ENCODE measurements around the gene FBLN5. TPM values are rescaled to one million over a fixed set of nuclear protein-coding genes. Genes with fewer than 3 reads are reported as not detected.
"Not testable (repeated sequence)": the region's sequence is repeated elsewhere in the genome, so short reads cannot be mapped to it uniquely, and the experiment has no call there.

Gene FBLN5
- polyA plus RNA-seq, 1 of the 3 experiments (the other 2 are of a cell fraction) = 39.8 TPM

GRCh38 chr14:91845652-91846051 is 101.8 kb downstream of the FBLN5 start:
- ChIA-PET POLR2A (no interaction called here), CTCF (no interaction called here)
- Histone ChIP-seq H3K79me2 (ENCODE audit: insufficient read depth) (no peaks in the 10 kb centered on the region), H3K27me3 (ENCODE audit: insufficient read depth) (peaks cover 26% of the 10 kb centered on the region; the same call in 1 of the 2 replicates), H4K20me1 (ENCODE audit: insufficient read depth) (no peaks in the 10 kb centered on the region), H3K9me2 (no peaks in the 10 kb centered on the region), H3K4me2 (no peak overlapping the region), H3K36me3 (replicated peaks in 1 of 2; ENCODE audit: control insufficient read depth in 1 of 2, insufficient read depth in 2 of 2, low read length in 1 of 2) (no peaks in the 10 kb centered on the region), H3K4me3 (ENCODE audit: low read depth in 2 of 2, low read length in 1 of 2) (no peak overlapping the region), H3K9ac (no peak overlapping the region), H3F3A (replicated peaks; ENCODE audit: insufficient read depth) (no peaks in the 10 kb centered on the region), H3K9me3 (no peaks in the 10 kb centered on the region), H3K4me1 (ENCODE audit: control insufficient read depth in 1 of 2, insufficient read depth in 2 of 2, low read depth in 1 of 2, low read length in 1 of 2) (no peaks in the 10 kb centered on the region), H2AFZ (ENCODE audit: low read depth) (no peak overlapping the region), H3K27ac (ENCODE audit: low read depth in 2 of 2, low read length in 1 of 2) (no peak overlapping the region)
- TF ChIP-seq NFIC (IDR thresholded peaks at IDR 0.05; ENCODE audit: borderline replicate concordance) (no peak), CHD2 (IDR thresholded peaks at IDR 0.05; ENCODE audit: low read length, partially characterized antibody) (no peak), IRF3 (IDR thresholded peaks at IDR 0.05; ENCODE audit: low read depth, low read length) (no peak)
- WGBS (ENCODE audit: low lambda C conversion rate) = 8% methylated on average over 2 of the region's 2 CpGs
- no peak for DNase-seq

DNA sequence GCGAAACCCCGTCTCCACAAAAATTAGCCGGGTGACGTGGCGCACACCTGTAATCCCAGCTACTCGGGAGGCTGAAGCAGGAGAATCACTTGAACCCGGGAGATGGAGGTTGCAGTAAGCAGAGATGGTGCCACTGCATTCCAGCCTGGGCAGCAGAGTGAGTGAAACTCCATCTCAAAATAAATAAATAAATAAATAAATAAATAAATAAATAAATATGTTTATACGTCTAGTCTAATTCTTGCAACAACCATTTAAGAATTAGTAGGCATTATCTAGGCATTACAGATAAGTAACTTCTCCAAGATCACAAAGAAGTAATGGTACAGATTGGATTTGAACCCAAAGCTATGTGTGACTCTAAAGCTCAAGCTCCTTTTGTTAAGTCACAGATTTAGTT is 102.4 kb downstream of the FBLN5 start:
- H3K9ac ChIP-seq; H2AFZ ChIP-seq (ENCODE audit: low read depth); DNase-seq; H3F3A ChIP-seq (replicated peaks; ENCODE audit: insufficient read depth); POLR2A ChIA-PET; H3K4me2 ChIP-seq; CTCF ChIA-PET; H3K79me2 ChIP-seq (ENCODE audit: insufficient read depth); H3K9me3 ChIP-seq; H4K20me1 ChIP-seq (ENCODE audit: insufficient read depth); H3K27ac ChIP-seq (ENCODE audit: low read depth in 2 of 2, low read length in 1 of 2); H3K36me3 ChIP-seq (replicated peaks in 1 of 2; ENCODE audit: control insufficient read depth in 1 of 2, insufficient read depth in 2 of 2, low read length in 1 of 2); H3K9me2 ChIP-seq; H3K4me1 ChIP-seq (ENCODE audit: control insufficient read depth in 1 of 2, insufficient read depth in 2 of 2, low read depth in 1 of 2, low read length in 1 of 2); H3K4me3 ChIP-seq (ENCODE audit: low read depth in 2 of 2, low read length in 1 of 2): not testable (repeated sequence)
- WGBS (ENCODE audit: low lambda C conversion rate) = 48% methylated on average over 8 of the region's 8 CpGs
- H3K27me3 ChIP-seq (ENCODE audit: insufficient read depth) = peaks cover 26% of the 10 kb centered on the region; the same call in 1 of the 2 replicates

DNA sequence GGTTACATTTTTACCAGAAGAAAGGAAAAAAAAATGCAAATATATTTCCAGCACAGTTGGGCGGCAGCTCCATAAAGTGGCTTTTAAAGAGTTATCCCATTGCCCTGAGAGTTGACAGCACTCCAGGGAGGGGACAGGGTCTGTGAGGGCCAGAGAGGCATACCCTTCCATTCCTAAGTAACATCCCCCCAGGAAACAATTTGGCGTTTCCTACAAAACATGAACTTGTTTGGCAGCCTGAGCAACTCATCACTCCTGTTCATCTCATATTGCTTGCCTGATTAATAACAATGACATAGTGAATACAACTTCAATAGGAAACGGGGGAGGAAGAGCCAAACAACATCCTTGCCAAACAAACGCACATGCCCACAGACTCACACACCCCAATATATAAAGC is 103.5 kb downstream of the FBLN5 start:
- Histone ChIP-seq H2AFZ (ENCODE audit: low read depth) (no peak overlapping the region), H3K4me1 (ENCODE audit: control insufficient read depth in 1 of 2, insufficient read depth in 2 of 2, low read depth in 1 of 2, low read length in 1 of 2) (no peaks in the 10 kb centered on the region), H3K9ac (no peak overlapping the region), H3K4me3 (ENCODE audit: low read depth in 2 of 2, low read length in 1 of 2) (no peak overlapping the region), H4K20me1 (ENCODE audit: insufficient read depth) (no peaks in the 10 kb centered on the region), H3K79me2 (ENCODE audit: insufficient read depth) (no peaks in the 10 kb centered on the region), H3K4me2 (no peak overlapping the region), H3K9me2 (no peaks in the 10 kb centered on the region), H3K9me3 (no peaks in the 10 kb centered on the region), H3K36me3 (replicated peaks in 1 of 2; ENCODE audit: control insufficient read depth in 1 of 2, insufficient read depth in 2 of 2, low read length in 1 of 2) (no peaks in the 10 kb centered on the region), H3F3A (replicated peaks; ENCODE audit: insufficient read depth) (no peaks in the 10 kb centered on the region), H3K27ac (ENCODE audit: low read depth in 2 of 2, low read length in 1 of 2) (no peak overlapping the region), H3K27me3 (ENCODE audit: insufficient read depth) (peaks cover 22% of the 10 kb centered on the region; the same call in 1 of the 2 replicates)
- POLR2A ChIA-PET = no interaction called here
- TF ChIP-seq RCOR1 (IDR thresholded peaks at IDR 0.05; ENCODE audit: low read length) (no peak), RAD21 (IDR thresholded peaks at IDR 0.05; ENCODE audit: low read length) (no peak), FOXM1 (IDR thresholded peaks at IDR 0.05; ENCODE audit: low read depth) (no peak), SMC3 (IDR thresholded peaks at IDR 0.05; ENCODE audit: low read depth, low read length) (no peak), IRF3 (IDR thresholded peaks at IDR 0.05; ENCODE audit: low read depth, low read length) (no peak), RFX5 (IDR thresholded peaks at IDR 0.05; ENCODE audit: low read length) (no peak)
- no peak for DNase-seq
- 13% methylated on average over 4 of the region's 4 CpGs for WGBS (ENCODE audit: low lambda C conversion rate)
- CTCF ChIA-PET = no interaction called here
